ENCODE results near the gene CXCL14. TPM values are rescaled to one million over a fixed set of nuclear protein-coding genes. Genes with fewer than 3 reads are reported as not detected.

Gene CXCL14
- total and polyA plus RNA-seq, 2 experiments from 2014 or later = 1.7 TPM; not detected in 1

GRCh38 chr5:135626636-135627035 lies 47.8 kb upstream of the CXCL14 start:
- no peaks in the 10 kb centered on the region for H3K4me1 ChIP-seq (ENCODE audit: insufficient read depth)
- H2AFZ ChIP-seq = no peak overlapping the region
- peaks cover 9% of the 10 kb centered on the region for H3K27me3 Mint-ChIP-seq (ENCODE audit: insufficient read depth, low read depth, poor library complexity)
- no peaks in the 10 kb centered on the region; the same call in 2 of the 3 replicates for H3K36me3 Mint-ChIP-seq (ENCODE audit: low read depth)
- H3K79me2 ChIP-seq (replicated peaks; ENCODE audit: insufficient read depth) = no peaks in the 10 kb centered on the region
- H3K27ac Mint-ChIP-seq = no peak overlapping the region
- H3K36me3 ChIP-seq (ENCODE audit: insufficient read depth) = no peaks in the 10 kb centered on the region
- H3K4me1 Mint-ChIP-seq = peaks cover 4% of the 10 kb centered on the region; the same call in 2 of the 3 replicates
- no peaks in the 10 kb centered on the region for H3F3A ChIP-seq (replicated peaks; ENCODE audit: low read depth)
- TF ChIP-seq CREB1 (CRISPR knock-in tag; IDR thresholded peaks at IDR 0.05; ENCODE audit: low read depth) (no peak), STAT1 (IDR thresholded peaks at IDR 0.05; ENCODE audit: unreplicated experiment) (no peak), EZH2 (IDR thresholded peaks at IDR 0.05; ENCODE audit: low read depth, unreplicated experiment) (no peak), NANOG (IDR thresholded peaks at IDR 0.05; ENCODE audit: borderline replicate concordance) (no peak), POLR2AphosphoS5 (IDR thresholded peaks at IDR 0.05; ENCODE audit: low read depth) (no peak), ZNF114 (CRISPR knock-in tag; IDR thresholded peaks at IDR 0.05) (no peak), EZH2phosphoT487 (IDR thresholded peaks at IDR 0.05; ENCODE audit: unreplicated experiment) (no peak), ZNF462 (CRISPR knock-in tag; IDR thresholded peaks at IDR 0.05) (no peak), CTCF (conservative IDR thresholded peaks at IDR 0.05; ENCODE audit: low read depth in 2 of 2) (no peak), JUNB (IDR thresholded peaks at IDR 0.05; ENCODE audit: unreplicated experiment) (no peak), ZNF331 (CRISPR knock-in tag; IDR thresholded peaks at IDR 0.05; ENCODE audit: low read depth) (no peak), ETS1 (IDR thresholded peaks at IDR 0.05) (no peak), REST (IDR thresholded peaks at IDR 0.05; ENCODE audit: unreplicated experiment) (no peak)
- H3K9me2 ChIP-seq (ENCODE audit: insufficient read depth) = peaks cover 42% of the 10 kb centered on the region
- H3K4me2 ChIP-seq = no peak overlapping the region
- H3K27ac ChIP-seq (ENCODE audit: low read depth) = no peak overlapping the region
- ATAC-seq (no peak), DNase-seq (ENCODE audit: low spot score) (no peak)
- no peaks in the 10 kb centered on the region for H3K9me3 Mint-ChIP-seq
- H3K27me3 ChIP-seq (ENCODE audit: insufficient read depth) = no peaks in the 10 kb centered on the region
- no peaks in the 10 kb centered on the region for H4K20me1 ChIP-seq (replicated peaks; ENCODE audit: insufficient read depth)
- no peak overlapping the region for H3K4me3 ChIP-seq
- no peak overlapping the region for H3K4me3 Mint-ChIP-seq
